ENCODE results near the gene FAM219B.
"Not testable (repeated sequence)": the region's sequence is repeated elsewhere in the genome, so short reads cannot be mapped to it uniquely, and the experiment has no call there.

The FAM219B gene

GRCh38 chr15:74904190-74904805 is 2.4 kb downstream of the FAM219B start:
- DNase-seq (ENCODE audit: insufficient read length, low spot score) = no peak

GRCh38 chr15:74903676-74904075 is 3.0 kb downstream of the FAM219B start:
- FAIRE-seq = no peak
- DNase-seq (ENCODE audit: insufficient read length, low spot score) = no peak

More at GRCh38 chr15:74904190-74904805, 2.4 kb downstream of the FAM219B start:
- FAIRE-seq = no peak

GRCh38 chr15:74902295-74903075 is 4.2 kb downstream of the FAM219B start:
- DNase-seq (ENCODE audit: insufficient read length, low spot score) (no peak), FAIRE-seq (no peak)

- FAIRE-seq = no peak
Measured at GRCh38 chr15:74901612-74902063, 5.0 kb downstream of the FAM219B start.

GRCh38 chr15:74897300-74897701 is 9.3 kb downstream of the FAM219B start:
- DNase-seq (ENCODE audit: insufficient read length, low spot score) (no peak), FAIRE-seq (no peak)

More at GRCh38 chr15:74901612-74902063, 5.0 kb downstream of the FAM219B start:
- DNase-seq (ENCODE audit: insufficient read length, low spot score) = peak; percentile 72

- no peak for DNase-seq (ENCODE audit: insufficient read length, low spot score)
- FAIRE-seq = no peak
Measured at GRCh38 chr15:74896316-74896715, 10.3 kb downstream of the FAM219B start.

GRCh38 chr15:74895830-74896229 is 10.8 kb downstream of the FAM219B start:
- no peak for FAIRE-seq

GRCh38 chr15:74894383-74894782 is 12.3 kb downstream of the FAM219B start:
- not testable (repeated sequence) for FAIRE-seq; DNase-seq (ENCODE audit: insufficient read length, low spot score)

More at GRCh38 chr15:74895830-74896229, 10.8 kb downstream of the FAM219B start:
- no peak for DNase-seq (ENCODE audit: insufficient read length, low spot score)

- DNase-seq (ENCODE audit: insufficient read length, low spot score) = no peak
- FAIRE-seq = no peak
Measured at GRCh38 chr15:74893627-74894026, 13.0 kb downstream of the FAM219B start.

GRCh38 chr15:74892931-74893330 is 13.7 kb downstream of the FAM219B start:
- DNase-seq (ENCODE audit: insufficient read length, low spot score) (no peak), FAIRE-seq (no peak)

- no peak for FAIRE-seq
- DNase-seq (ENCODE audit: insufficient read length, low spot score) = no peak
Measured at GRCh38 chr15:74892313-74892712, 14.3 kb downstream of the FAM219B start.

- DNase-seq (ENCODE audit: insufficient read length, low spot score) (no peak), FAIRE-seq (no peak)
Measured at GRCh38 chr15:74891469-74891868, 15.2 kb downstream of the FAM219B start.

GRCh38 chr15:74890665-74890960 is 16.0 kb downstream of the FAM219B start:
- FAIRE-seq (no peak), DNase-seq (ENCODE audit: insufficient read length, low spot score) (no peak)

- FAIRE-seq (peak; percentile 54), DNase-seq (ENCODE audit: insufficient read length, low spot score) (peak; percentile 95)
Measured at GRCh38 chr15:74889883-74890664, 16.6 kb downstream of the FAM219B start, which contains the start of gene MPI. Gene MPI, plus strand, starts transcription at chr15:74890042. Its CDS starts 32 bp downstream, at chr15:74890074.

- DNase-seq (ENCODE audit: insufficient read length, low spot score) (peak; percentile 33), FAIRE-seq (no peak)
Measured at GRCh38 chr15:74889390-74889882, 17.2 kb downstream of the FAM219B start.

- FAIRE-seq (no peak), DNase-seq (ENCODE audit: insufficient read length, low spot score) (no peak)
Measured at GRCh38 chr15:74888716-74889115, 17.9 kb downstream of the FAM219B start.

- not testable (repeated sequence) for DNase-seq (ENCODE audit: insufficient read length, low spot score)
Measured at GRCh38 chr15:74887537-74888193, 19.0 kb downstream of the FAM219B start.

GRCh38 chr15:74885461-74885860 is 21.2 kb downstream of the FAM219B start:
- FAIRE-seq = no peak

More at GRCh38 chr15:74887537-74888193, 19.0 kb downstream of the FAM219B start:
- not testable (repeated sequence) for FAIRE-seq

GRCh38 chr15:74884428-74885223 is 22.0 kb downstream of the FAM219B start:
- FAIRE-seq = no peak

More at GRCh38 chr15:74885461-74885860, 21.2 kb downstream of the FAM219B start:
- no peak for DNase-seq (ENCODE audit: insufficient read length, low spot score)

GRCh38 chr15:74882528-74882927 is 24.1 kb downstream of the FAM219B start:
- FAIRE-seq (no peak), DNase-seq (ENCODE audit: insufficient read length, low spot score) (no peak)

More at GRCh38 chr15:74884428-74885223, 22.0 kb downstream of the FAM219B start:
- no peak for DNase-seq (ENCODE audit: insufficient read length, low spot score)

All from HTR-8/SVneo (cell line).